ENCODE measurements around the gene CARHSP1.

Gene CARHSP1

DNA sequence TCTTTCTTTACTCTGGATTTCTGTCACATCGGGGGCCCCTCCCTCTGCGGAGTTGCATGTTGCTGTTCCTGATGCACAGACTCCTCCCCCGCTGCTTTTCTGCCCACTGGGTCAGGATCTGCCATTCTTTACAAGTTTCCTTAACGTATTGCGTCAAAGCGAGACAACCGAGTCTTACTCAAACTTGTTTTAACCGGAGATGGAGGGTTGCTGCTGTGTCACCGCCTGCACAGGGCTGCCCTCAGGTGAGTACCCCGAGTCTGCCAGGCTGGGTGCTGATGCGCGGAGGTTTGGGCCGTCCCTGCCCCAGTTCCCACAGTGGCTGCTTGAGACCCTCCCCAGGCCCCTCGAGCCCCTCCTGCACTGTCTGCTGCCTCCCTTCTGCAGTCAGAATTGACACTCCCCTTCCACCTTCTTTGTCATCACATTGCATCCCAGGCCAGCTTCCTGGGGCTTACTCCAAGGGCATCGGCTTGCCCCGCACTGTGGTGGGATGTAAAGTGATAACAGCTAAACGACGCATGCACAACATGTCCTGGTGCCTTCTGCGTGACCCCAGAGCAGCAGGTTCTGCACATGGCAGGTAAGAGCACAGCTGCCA is 19.3 kb downstream of the CARHSP1 start:
- TF ChIP-seq POLR2AphosphoS5 (IDR thresholded peaks at IDR 0.05; ENCODE audit: low read depth) = no peak
- TF ChIP-seq SPI1 (IDR thresholded peaks at IDR 0.05; ENCODE audit: borderline replicate concordance, low read depth) = no peak
- TF ChIP-seq GABPA (IDR thresholded peaks at IDR 0.05; ENCODE audit: low read depth) = no peak
- TF ChIP-seq, protein P1, sequence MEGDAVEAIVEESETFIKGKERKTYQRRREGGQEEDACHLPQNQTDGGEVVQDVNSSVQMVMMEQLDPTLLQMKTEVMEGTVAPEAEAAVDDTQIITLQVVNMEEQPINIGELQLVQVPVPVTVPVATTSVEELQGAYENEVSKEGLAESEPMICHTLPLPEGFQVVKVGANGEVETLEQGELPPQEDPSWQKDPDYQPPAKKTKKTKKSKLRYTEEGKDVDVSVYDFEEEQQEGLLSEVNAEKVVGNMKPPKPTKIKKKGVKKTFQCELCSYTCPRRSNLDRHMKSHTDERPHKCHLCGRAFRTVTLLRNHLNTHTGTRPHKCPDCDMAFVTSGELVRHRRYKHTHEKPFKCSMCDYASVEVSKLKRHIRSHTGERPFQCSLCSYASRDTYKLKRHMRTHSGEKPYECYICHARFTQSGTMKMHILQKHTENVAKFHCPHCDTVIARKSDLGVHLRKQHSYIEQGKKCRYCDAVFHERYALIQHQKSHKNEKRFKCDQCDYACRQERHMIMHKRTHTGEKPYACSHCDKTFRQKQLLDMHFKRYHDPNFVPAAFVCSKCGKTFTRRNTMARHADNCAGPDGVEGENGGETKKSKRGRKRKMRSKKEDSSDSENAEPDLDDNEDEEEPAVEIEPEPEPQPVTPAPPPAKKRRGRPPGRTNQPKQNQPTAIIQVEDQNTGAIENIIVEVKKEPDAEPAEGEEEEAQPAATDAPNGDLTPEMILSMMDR (IDR thresholded peaks at IDR 0.05; ENCODE audit: insufficient read depth, low read length) = no peak
- Histone ChIP-seq H3K4me3 (replicated peaks; ENCODE audit: insufficient read depth, low read length) (no peak overlapping the region), H3K27me3 (ENCODE audit: insufficient read depth, poor library complexity, severe bottlenecking) (no peaks in the 10 kb centered on the region), H3K27ac (replicated peaks) (no peak overlapping the region; the same call in 1 of the 2 replicates)
- no peak for DNase-seq (ENCODE audit: low read depth in 1 of 2, low spot score in 1 of 2)

DNA sequence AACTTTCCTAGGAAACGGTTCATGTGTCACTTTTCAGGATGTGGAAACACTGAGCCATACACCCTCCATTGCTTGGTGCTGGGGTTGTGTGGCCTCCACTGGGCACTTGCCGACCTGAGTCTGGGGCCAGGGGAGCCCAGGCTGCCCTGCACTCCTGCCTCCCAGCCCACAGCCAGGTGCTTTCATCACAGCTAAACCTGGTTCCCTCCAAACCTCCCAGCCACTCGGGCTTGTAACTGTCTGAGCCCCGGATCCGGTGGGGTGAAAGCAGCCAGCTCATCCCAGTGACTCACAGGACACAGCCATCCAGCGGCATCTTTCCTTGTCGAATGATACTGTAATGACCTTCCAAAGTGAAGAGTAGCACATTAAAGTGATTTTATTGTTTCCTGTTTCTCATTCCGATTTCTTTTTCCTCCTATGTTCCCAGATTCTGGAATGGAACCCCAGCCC is 19.8 kb downstream of the CARHSP1 start:
- DNase-seq (ENCODE audit: low read depth in 1 of 2, low spot score in 1 of 2) = no peak
- Histone ChIP-seq H3K27me3 (ENCODE audit: insufficient read depth, poor library complexity, severe bottlenecking) (no peaks in the 10 kb centered on the region), H3K4me3 (replicated peaks; ENCODE audit: insufficient read depth, low read length) (no peak overlapping the region), H3K27ac (replicated peaks) (no peak overlapping the region)
- TF ChIP-seq POLR2AphosphoS5 (IDR thresholded peaks at IDR 0.05; ENCODE audit: low read depth) (no peak), GABPA (IDR thresholded peaks at IDR 0.05; ENCODE audit: low read depth) (no peak), SPI1 (IDR thresholded peaks at IDR 0.05; ENCODE audit: borderline replicate concordance, low read depth) (no peak)
- TF ChIP-seq, protein P1 (IDR thresholded peaks at IDR 0.05; ENCODE audit: insufficient read depth, low read length) = no peak
- TF ChIP-seq, protein P2, sequence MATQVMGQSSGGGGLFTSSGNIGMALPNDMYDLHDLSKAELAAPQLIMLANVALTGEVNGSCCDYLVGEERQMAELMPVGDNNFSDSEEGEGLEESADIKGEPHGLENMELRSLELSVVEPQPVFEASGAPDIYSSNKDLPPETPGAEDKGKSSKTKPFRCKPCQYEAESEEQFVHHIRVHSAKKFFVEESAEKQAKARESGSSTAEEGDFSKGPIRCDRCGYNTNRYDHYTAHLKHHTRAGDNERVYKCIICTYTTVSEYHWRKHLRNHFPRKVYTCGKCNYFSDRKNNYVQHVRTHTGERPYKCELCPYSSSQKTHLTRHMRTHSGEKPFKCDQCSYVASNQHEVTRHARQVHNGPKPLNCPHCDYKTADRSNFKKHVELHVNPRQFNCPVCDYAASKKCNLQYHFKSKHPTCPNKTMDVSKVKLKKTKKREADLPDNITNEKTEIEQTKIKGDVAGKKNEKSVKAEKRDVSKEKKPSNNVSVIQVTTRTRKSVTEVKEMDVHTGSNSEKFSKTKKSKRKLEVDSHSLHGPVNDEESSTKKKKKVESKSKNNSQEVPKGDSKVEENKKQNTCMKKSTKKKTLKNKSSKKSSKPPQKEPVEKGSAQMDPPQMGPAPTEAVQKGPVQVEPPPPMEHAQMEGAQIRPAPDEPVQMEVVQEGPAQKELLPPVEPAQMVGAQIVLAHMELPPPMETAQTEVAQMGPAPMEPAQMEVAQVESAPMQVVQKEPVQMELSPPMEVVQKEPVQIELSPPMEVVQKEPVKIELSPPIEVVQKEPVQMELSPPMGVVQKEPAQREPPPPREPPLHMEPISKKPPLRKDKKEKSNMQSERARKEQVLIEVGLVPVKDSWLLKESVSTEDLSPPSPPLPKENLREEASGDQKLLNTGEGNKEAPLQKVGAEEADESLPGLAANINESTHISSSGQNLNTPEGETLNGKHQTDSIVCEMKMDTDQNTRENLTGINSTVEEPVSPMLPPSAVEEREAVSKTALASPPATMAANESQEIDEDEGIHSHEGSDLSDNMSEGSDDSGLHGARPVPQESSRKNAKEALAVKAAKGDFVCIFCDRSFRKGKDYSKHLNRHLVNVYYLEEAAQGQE (IDR thresholded peaks at IDR 0.05; ENCODE audit: insufficient replicate concordance, low read depth) = no peak

DNA sequence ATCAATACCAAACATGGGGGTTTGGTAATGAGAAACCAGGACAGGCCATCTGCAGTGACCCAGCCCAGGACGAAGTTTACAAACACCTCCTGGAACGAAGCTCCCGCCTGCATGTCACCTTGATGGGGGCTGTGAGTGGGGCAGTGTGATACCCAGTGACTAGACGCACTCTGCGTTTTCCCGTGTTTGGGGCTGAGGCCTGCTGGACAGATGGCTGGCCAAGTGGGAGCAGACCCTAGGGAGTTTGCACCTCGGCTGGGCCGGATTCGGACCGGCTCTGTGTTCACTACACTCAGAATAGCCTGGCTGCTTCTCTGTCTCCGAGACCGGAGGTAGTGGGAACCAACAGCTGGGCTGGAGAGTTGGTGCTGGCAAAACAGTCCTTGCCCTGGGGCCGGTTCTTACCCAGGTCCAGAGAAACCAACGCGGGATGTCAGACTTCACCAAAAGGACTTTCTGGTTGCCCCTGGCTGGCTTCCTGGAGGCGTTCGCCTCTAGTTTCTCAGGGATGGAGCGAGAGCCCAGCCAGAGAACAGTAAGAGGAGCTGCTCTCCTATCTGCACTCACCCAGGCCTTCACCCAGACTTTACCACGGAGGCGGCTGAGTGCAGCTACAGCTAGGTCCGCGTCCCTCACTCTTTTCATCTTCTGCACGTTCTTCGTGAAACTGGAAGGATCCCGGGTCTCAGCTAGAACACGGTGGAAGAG is 20.4 kb downstream of the CARHSP1 start:
- no peak for DNase-seq (ENCODE audit: low read depth in 1 of 2, low spot score in 1 of 2)
- Histone ChIP-seq H3K27me3 (ENCODE audit: insufficient read depth, poor library complexity, severe bottlenecking) (no peaks in the 10 kb centered on the region), H3K27ac (replicated peaks) (no peak overlapping the region), H3K4me3 (replicated peaks; ENCODE audit: insufficient read depth, low read length) (no peak overlapping the region)
- no peak for TF ChIP-seq GABPA (IDR thresholded peaks at IDR 0.05; ENCODE audit: low read depth)

DNA sequence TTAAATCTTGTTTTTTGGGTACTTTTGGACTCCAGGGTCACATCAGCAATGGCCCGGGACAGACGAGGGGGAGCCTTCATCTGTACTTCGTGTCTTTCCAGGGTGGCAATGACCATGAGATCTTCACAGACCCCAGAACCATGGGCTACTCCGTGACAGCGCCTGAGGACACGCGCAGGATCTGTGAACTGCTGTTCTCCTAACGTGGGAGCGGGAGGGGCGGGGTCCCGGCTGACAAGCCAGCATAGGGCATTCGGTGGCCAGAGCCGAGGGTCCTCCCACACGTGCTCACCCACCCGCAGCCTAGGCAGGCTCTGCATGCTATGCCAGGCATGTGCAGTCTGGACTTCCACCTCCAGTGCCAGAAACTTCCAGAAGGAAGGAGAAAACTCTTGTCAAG is 21.2 kb downstream of the CARHSP1 start:
- TF ChIP-seq, protein P1 (IDR thresholded peaks at IDR 0.05; ENCODE audit: insufficient read depth, low read length) = no peak
- TF ChIP-seq SPI1 (IDR thresholded peaks at IDR 0.05; ENCODE audit: borderline replicate concordance, low read depth) = no peak
- no peak for TF ChIP-seq GABPA (IDR thresholded peaks at IDR 0.05; ENCODE audit: low read depth)
- TF ChIP-seq, protein P2 (IDR thresholded peaks at IDR 0.05; ENCODE audit: insufficient replicate concordance, low read depth) = no peak
- no peak for TF ChIP-seq POLR2AphosphoS5 (IDR thresholded peaks at IDR 0.05; ENCODE audit: low read depth)
- Histone ChIP-seq H3K27ac (replicated peaks) (no peak overlapping the region), H3K4me3 (replicated peaks; ENCODE audit: insufficient read depth, low read length) (no peak overlapping the region), H3K27me3 (ENCODE audit: insufficient read depth, poor library complexity, severe bottlenecking) (no peaks in the 10 kb centered on the region)
- DNase-seq (ENCODE audit: low read depth in 1 of 2, low spot score in 1 of 2) = no peak

Measured in HL-60 (cell line).